Fibroblast of the aortic adventitia (primary cell): ENCODE data around the gene RUNX1. TPM values are rescaled to one million over a fixed set of nuclear protein-coding genes. Genes with fewer than 3 reads are reported as not detected.
A peak's percentile ranks its signal among the peaks of the same experiment; 100 is the strongest.

Source experiments
- DNase-seq: peaks from one replicate; pipeline ENCODE4 v3.0.0-alpha.2; 2010; ENCODE audit warnings: low read depth
- H3K4me3 ChIP-seq: 2 replicates; pipeline ENCODE4 v1.5.1; 2011; ENCODE audit warnings: low read depth, mild to moderate bottlenecking, control low read depth, low read length, moderate library complexity
- total RNA-seq: library from RNA; depleted of rRNA; stranded (reverse); fragments of >200 nt; gene quantifications from 2 replicates; pipeline ENCODE4 v1.2.3, GENCODE V29; 2012; ENCODE audit warnings: low replicate concordance
- TF ChIP-seq, protein P1 (sequence below): IDR thresholded peaks from 2 replicates; pipeline ENCODE4 v1.5.1; 2011; ENCODE audit warnings: mild to moderate bottlenecking, low read length, control low read depth, inconsistent platforms; ENCODE audit not compliant: insufficient read depth

RUNX1 gene
- total RNA-seq, 1 donor, result 28.0 TPM

DNA sequence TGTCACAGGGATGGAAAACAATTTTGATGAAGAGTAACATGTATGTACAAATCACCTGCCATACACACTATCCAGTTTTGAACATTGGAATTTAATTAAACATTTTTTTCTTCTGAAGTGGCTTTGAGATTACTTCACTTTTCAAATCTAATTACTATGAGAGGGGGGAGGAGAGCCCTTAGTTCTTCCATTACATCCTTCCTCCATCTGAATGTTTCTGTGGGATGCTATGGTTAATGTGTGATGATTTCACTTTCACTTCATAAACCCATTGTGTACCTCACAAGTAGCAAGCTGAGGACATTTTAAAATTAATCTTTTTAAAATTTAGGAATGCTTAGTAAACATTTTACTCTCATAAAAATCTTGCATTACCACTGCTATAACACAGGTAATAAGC lies 156.9 kb downstream of the RUNX1 start:
- no peak overlapping the region for H3K4me3 ChIP-seq
- DNase-seq, result peak; percentile 57

GRCh38 chr21:34891613-34891943 lies 157.5 kb downstream of the RUNX1 start:
- DNase-seq, result no peak
- H3K4me3 ChIP-seq, result peak overlapping the region; percentile 57
- TF ChIP-seq, protein P1, sequence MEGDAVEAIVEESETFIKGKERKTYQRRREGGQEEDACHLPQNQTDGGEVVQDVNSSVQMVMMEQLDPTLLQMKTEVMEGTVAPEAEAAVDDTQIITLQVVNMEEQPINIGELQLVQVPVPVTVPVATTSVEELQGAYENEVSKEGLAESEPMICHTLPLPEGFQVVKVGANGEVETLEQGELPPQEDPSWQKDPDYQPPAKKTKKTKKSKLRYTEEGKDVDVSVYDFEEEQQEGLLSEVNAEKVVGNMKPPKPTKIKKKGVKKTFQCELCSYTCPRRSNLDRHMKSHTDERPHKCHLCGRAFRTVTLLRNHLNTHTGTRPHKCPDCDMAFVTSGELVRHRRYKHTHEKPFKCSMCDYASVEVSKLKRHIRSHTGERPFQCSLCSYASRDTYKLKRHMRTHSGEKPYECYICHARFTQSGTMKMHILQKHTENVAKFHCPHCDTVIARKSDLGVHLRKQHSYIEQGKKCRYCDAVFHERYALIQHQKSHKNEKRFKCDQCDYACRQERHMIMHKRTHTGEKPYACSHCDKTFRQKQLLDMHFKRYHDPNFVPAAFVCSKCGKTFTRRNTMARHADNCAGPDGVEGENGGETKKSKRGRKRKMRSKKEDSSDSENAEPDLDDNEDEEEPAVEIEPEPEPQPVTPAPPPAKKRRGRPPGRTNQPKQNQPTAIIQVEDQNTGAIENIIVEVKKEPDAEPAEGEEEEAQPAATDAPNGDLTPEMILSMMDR, result no peak

More for the DNA sequence above, 156.9 kb downstream of the RUNX1 start:
- TF ChIP-seq, protein P1, result no peak

DNA sequence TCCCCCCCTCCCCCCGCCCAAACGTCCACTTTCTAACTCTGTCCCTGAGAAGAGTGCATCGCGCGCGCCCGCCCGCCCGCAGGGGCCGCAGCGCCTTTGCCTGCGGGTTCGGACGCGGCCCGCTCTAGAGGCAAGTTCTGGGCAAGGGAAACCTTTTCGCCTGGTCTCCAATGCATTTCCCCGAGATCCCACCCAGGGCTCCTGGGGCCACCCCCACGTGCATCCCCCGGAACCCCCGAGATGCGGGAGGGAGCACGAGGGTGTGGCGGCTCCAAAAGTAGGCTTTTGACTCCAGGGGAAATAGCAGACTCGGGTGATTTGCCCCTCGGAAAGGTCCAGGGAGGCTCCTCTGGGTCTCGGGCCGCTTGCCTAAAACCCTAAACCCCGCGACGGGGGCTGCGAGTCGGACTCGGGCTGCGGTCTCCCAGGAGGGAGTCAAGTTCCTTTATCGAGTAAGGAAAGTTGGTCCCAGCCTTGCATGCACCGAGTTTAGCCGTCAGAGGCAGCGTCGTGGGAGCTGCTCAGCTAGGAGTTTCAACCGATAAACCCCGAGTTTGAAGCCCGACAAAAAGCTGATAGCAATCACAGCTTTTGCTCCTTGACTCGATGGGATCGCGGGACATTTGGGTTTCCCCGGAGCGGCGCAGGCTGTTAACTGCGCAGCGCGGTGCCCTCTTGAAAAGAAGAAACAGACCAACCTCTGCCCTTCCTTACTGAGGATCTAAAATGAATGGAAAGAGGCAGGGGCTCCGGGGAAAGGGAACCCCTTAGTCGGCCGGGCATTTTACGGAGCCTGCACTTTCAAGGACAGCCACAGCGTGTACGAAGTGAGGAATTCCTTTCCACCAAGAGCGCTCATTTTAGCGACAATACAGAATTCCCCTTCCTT lies 158.1 kb downstream of the RUNX1 start:
- peak overlapping the region; percentile 57 for H3K4me3 ChIP-seq
- TF ChIP-seq, protein P1, result peak; percentile 23
- DNase-seq, result peak; percentile 69

DNA sequence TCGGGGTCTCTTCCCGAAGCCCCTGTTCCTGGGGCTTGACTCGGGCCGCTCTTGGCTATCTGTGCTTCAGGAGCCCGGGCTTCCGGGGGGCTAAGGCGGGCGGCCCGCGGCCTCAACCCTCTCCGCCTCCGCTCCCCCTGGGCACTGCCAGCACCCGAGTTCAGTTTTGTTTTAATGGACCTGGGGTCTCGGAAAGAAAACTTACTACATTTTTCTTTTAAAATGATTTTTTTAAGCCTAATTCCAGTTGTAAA lies 158.7 kb downstream of the RUNX1 start:
- TF ChIP-seq, protein P1, result no peak
- peak overlapping the region; percentile 57 for H3K4me3 ChIP-seq
- no peak for DNase-seq

- peak overlapping the region; percentile 75 for H3K4me3 ChIP-seq
- DNase-seq, result peak; percentile 82
- TF ChIP-seq, protein P1, result peak; percentile 52
Measured at GRCh38 chr21:34889676-34890469, 159.2 kb downstream of the RUNX1 start.

DNA sequence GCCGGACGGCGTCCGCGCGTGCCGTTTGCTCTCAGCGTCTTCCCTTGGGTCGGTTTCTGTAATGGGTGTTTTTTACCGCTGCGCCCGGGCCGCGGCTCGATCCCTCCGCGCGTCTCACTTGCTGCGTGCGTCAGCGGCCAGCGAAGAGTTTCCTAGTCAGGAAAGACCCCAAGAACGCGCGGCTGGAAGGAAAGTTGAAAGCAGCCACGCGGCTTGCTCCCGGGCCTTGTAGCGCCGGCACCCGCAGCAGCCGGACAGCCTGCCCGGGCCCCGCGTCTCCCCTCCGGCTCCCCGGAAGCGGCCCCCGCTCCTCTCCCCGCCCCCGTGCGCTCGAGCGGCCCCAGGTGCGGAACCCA lies 159.8 kb downstream of the RUNX1 start:
- DNase-seq, result peak; percentile 78
- TF ChIP-seq, protein P1, result no peak

More for the DNA sequence above, 159.8 kb downstream of the RUNX1 start:
- H3K4me3 ChIP-seq, result peak overlapping the region; percentile 75
